Hematopoietic multipotent progenitor cell (in vitro differentiated cells): Measurements from ENCODE around the gene RABAC1. TPM values are rescaled to one million over a fixed set of nuclear protein-coding genes. Genes with fewer than 3 reads are reported as not detected.

Experiments used
- DNase-seq, 3 donors: peaks; one replicate each; pipeline ENCODE4 v3.0.0-alpha.2; 2011 to 2015; ENCODE audit warnings: low read depth in 2 of 3, low spot score in 2 of 3
- total RNA-seq: library from RNA; depleted of rRNA; stranded (reverse); fragments of >200 nt; gene quantifications from one replicate; pipeline ENCODE4 v1.2.3, GENCODE V29; 2012

RABAC1 gene
- total RNA-seq, 1 donor: 172 TPM

DNA sequence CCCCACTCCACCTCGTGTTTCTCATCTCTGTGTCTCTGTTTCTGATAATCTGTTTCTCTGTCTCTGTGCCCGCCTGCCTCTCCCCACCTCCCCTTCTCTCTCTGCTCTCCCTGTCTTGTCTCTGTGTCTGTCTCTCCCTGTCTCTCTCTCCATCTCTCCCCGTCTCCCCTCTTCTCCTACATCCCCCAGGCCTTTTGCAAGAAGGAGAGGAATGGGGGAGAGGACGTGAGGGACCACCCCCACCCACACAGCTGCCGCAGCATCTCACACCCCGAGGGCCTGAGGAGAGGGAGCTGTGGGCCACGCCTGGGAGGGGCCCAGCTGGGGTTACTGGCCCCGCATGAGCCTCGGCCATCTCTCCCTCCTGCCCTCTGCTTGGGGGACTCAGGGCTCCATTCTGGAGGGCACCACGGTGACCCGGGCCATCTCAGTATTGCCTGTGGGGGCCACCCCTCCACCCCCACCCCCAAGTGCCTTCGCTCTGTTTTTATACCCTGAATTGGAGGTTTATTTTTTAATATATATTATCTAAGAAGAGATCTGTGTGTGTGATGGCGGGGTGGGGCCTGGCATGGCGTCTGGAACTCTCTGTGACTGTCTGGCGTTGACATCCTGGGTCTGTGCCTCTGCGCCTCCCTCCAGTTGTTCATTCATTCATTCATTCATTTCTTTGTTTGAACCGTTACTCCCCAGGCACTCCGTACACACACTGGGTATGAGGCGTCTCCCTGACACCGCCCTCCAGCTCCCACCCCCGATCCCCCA, 52.0 kb downstream of the RABAC1 start:
- no peak for DNase-seq

Other genes with a start within 250 kb of the RABAC1 start
- gene CEACAM6, start 203.8 kb downstream of the RABAC1 start, total RNA-seq: 0.27 TPM
- 0.27 TPM for gene CEACAM3, start 162.7 kb downstream of the RABAC1 start, total RNA-seq
- gene LYPD4, start 114.6 kb downstream of the RABAC1 start, total RNA-seq: not detected
- gene DMRTC2, start 114.3 kb downstream of the RABAC1 start, total RNA-seq: not detected
- 3,007 TPM for gene RPS19, start 99.1 kb downstream of the RABAC1 start, total RNA-seq
- 17.2 TPM for gene CD79A, start 82.0 kb downstream of the RABAC1 start, total RNA-seq
- 74.6 TPM for gene ARHGEF1, start 76.1 kb downstream of the RABAC1 start, total RNA-seq
- under 0.01 TPM for gene ERFL, start 30.9 kb downstream of the RABAC1 start, total RNA-seq
- 5.4 TPM for gene ATP1A3, start 34.9 kb upstream of the RABAC1 start, total RNA-seq
- 22.1 TPM for gene GRIK5, start 110.9 kb upstream of the RABAC1 start, total RNA-seq
- 67.6 TPM for gene ZNF574, start 116.8 kb upstream of the RABAC1 start, total RNA-seq
- 5.7 TPM for gene POU2F2, start 173.1 kb upstream of the RABAC1 start, total RNA-seq